ENCODE measurements around the gene GAS2L1. TPM values are rescaled to one million over a fixed set of nuclear protein-coding genes. Genes with fewer than 3 reads are reported as not detected.
A peak's percentile ranks its signal among the peaks of the same experiment; 100 is the strongest.

Gene GAS2L1
- total RNA-seq, 4 donors from 2014 or later: 58.0 to 75.0 (median 67.8) TPM

- WGBS, 2 donors: 80 to 86% methylated on average over 25 of the region's 25 CpGs
- no peak for TF ChIP-seq POLR2A (IDR thresholded peaks at IDR 0.05)
- no peak for TF ChIP-seq CTCF (IDR thresholded peaks at IDR 0.05)
- no peak overlapping the region for H3K4me3 ChIP-seq (ENCODE audit: low read depth, poor library complexity, severe bottlenecking)
- intact Hi-C loops (cut with DNase I; ENCODE audit: low total_unique reads): no loop called here
- peak in 1 of 2 donors; percentile 83 for DNase-seq (ENCODE audit: low spot score in 2 of 2)
Observed at GRCh38 chr22:29312218-29313125, 6.0 kb downstream of the GAS2L1 start.

- no peak overlapping the region for H3K4me3 ChIP-seq (ENCODE audit: low read depth, poor library complexity, severe bottlenecking)
- no peak for TF ChIP-seq CTCF (IDR thresholded peaks at IDR 0.05)
- no peak for TF ChIP-seq POLR2A (IDR thresholded peaks at IDR 0.05)
- DNase-seq (ENCODE audit: low spot score in 2 of 2): no peak
- intact Hi-C loops (cut with DNase I; ENCODE audit: low total_unique reads): no loop called here
- 16 to 21% methylated on average over 5 to 42 of the region's 44 CpGs for whole genome bisulfite sequencing, 2 donors
Observed at GRCh38 chr22:29313126-29313575, 6.7 kb downstream of the GAS2L1 start.

DNA sequence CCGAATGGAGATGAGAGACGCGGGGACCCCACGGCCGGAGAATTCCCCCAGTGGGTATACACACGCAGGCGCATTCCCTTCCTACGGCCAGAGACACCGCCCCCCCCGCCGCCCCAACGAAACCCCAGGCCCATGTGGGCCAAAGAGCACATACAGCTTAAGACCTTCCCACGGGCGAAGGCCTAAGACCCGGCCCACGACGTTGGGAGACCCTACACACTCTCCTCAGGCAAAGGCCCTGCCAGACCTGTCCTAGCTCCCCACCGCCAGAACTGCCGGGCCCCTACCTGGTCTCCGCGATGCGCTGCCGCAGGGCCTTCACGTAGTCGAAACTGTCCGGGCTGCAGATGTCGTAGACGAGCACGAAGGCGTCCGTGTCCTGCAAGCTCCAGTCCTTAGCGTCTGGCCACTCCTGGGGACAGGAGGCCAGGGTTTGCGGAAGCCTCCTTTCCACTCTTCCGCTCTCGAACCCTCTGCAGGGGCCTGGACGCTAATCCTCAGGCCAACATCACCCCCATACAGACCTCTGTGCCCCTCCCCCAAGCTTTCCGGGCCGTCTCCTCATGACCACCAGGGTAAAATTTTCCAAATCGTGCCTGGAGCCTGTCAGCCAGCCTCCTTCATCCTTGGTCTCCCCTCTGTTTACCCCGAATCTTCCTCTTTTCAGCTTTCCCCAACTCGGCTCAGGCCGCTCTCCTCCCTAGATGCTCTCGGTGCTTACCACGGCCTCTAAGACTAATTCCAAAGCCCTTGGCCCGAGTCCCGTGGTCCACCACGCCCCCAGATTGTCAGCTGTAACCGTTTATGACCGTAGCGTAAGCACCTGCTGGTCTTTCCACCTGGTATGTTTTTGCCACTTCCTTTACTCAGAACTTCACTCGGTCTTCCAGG, 7.4 kb downstream of the GAS2L1 start:
- H3K4me3 ChIP-seq (ENCODE audit: low read depth, poor library complexity, severe bottlenecking): no peak overlapping the region
- WGBS, 2 donors: 19 to 20% methylated on average over 33 to 34 of the region's 51 CpGs
- intact Hi-C loops (cut with DNase I; ENCODE audit: low total_unique reads): no loop called here

GRCh38 chr22:29314537-29315285, 8.3 kb downstream of the GAS2L1 start:
- intact Hi-C loops (cut with DNase I; ENCODE audit: low total_unique reads): no loop called here
- TF ChIP-seq CTCF (IDR thresholded peaks at IDR 0.05) (no peak), POLR2A (IDR thresholded peaks at IDR 0.05) (no peak)

More for the DNA sequence above, 7.4 kb downstream of the GAS2L1 start:
- DNase-seq (ENCODE audit: low spot score in 2 of 2): no peak
- TF ChIP-seq POLR2A (IDR thresholded peaks at IDR 0.05): no peak
- no peak for TF ChIP-seq CTCF (IDR thresholded peaks at IDR 0.05)

More at GRCh38 chr22:29314537-29315285, 8.3 kb downstream of the GAS2L1 start:
- DNase-seq (ENCODE audit: low spot score in 2 of 2): no peak
- peak overlapping the region; percentile 32 for H3K4me3 ChIP-seq (ENCODE audit: low read depth, poor library complexity, severe bottlenecking)
- 2 to 11% methylated on average over 8 to 53 of the region's 69 CpGs for WGBS, 2 donors
